Upper lobe of left lung (tissue), 6 donors: ENCODE results near the gene ANKZF1. TPM values are rescaled to one million over a fixed set of nuclear protein-coding genes. Genes with fewer than 3 reads are reported as not detected.

Experiments
- ATAC-seq, 2 donors: fragments of 200-7000 bp; cut with Tn5 transposase; one replicate each; pipeline ENCODE4 v1.9.1; 2022; ENCODE audit warnings: mild to moderate bottlenecking in 2 of 2, moderate library complexity in 2 of 2; ENCODE audit not compliant: low FRiP score in 2 of 2
- DNase-seq, 2 donors: peaks; one replicate each; pipeline ENCODE4 v3.0.0-alpha.2; 2019 to 2020
- H3K27ac ChIP-seq, 4 donors: fragments of 200-600 bp; sonication (generic); one replicate each; pipeline ENCODE4 v1.5.1; 2016 to 2019
- H3K27me3 ChIP-seq, 4 donors: fragments of 200-600 bp; sonication (generic); one replicate each; pipeline ENCODE4 v1.5.1; 2017 to 2019
- H3K36me3 ChIP-seq, 4 donors: fragments of 200-600 bp; sonication (generic); one replicate each; pipeline ENCODE4 v1.5.1; 2016 to 2019
- H3K4me1 ChIP-seq, 4 donors: fragments of 200-600 bp; sonication (generic); one replicate each; pipeline ENCODE4 v1.5.1; 2018 to 2019
- H3K4me3 ChIP-seq, 4 donors: fragments of 200-600 bp; sonication (generic); one replicate each; pipeline ENCODE4 v1.5.1; 2017 to 2019; ENCODE audit warnings: mild to moderate bottlenecking in 2 of 4, moderate library complexity in 1 of 4
- H3K9me3 ChIP-seq, 4 donors: fragments of 200-600 bp; sonication (generic); one replicate each; pipeline ENCODE4 v1.5.1; 2018 to 2019
- EP300 ChIP-seq, 4 donors: sonication (generic); formaldehyde crosslinking; IDR thresholded peaks; one replicate each; pipeline ENCODE4 v1.5.1; 2017; ENCODE audit warnings: antibody characterized with exemption in 4 of 4, control low read depth in 2 of 4
- POLR2A ChIP-seq, 4 donors: fragments of 450-650 bp; IDR thresholded peaks; one replicate each; pipeline ENCODE4 v1.5.1; 2016 to 2017; ENCODE audit warnings: antibody characterized with exemption in 4 of 4, mild to moderate bottlenecking in 2 of 4
- POLR2AphosphoS5 ChIP-seq, 2 donors: sonication (generic); formaldehyde crosslinking; IDR thresholded peaks; one replicate each; pipeline ENCODE4 v1.5.1; 2017; ENCODE audit warnings: antibody characterized with exemption in 2 of 2
- WGBS, 2 donors: methylation state at CpG; one replicate each; pipeline ENCODE4 v1.1.5; 2017 to 2018; 5-methylcytosine and 5-hydroxymethylcytosine counted together
- total RNA-seq, 6 donors: library from RNA; depleted of rRNA in 4 of 6; stranded (reverse); fragments of >200 nt in 4 of 6; gene quantifications; one replicate each; pipeline versions ENCODE4 v1.1.0 to v1.2.1, GENCODE V29; 2016 to 2021
- TF ChIP-seq, protein P1 (sequence below), 6 experiments: fragments of 450-650 bp in 4 of 6; fragments of 200-600 bp in 2 of 6; sonication (generic) in 2 of 6; IDR thresholded peaks; one replicate each; pipeline ENCODE4 v1.5.1; 2016 to 2019; ENCODE audit warnings: antibody characterized with exemption in 6 of 6
- donor health status: DM: no; HTN: no; CAD: no; lungs with moderate emphysema.
- donor health status: DM: no; HTN: yes; CAD: no; lungs with severe emphysema.

ANKZF1 gene
- total RNA-seq, 6 donors from 2014 or later = 26.0 to 339 (median 67.2) TPM

GRCh38 chr2:219218217-219218731 lies 11.3 kb upstream of the ANKZF1 start:
- DNase-seq (peak; percentile 68 to 90), ATAC-seq (peak; percentile 72 to 75)
- H3K27me3 ChIP-seq = no peaks in the 10 kb centered on the region
- H3K36me3 ChIP-seq = peaks cover 30 to 57% (median 45%) of the 10 kb centered on the region in 4 donors
- peaks cover 20 to 35% (median 29%) of the 10 kb centered on the region in 4 donors for H3K4me1 ChIP-seq
- peak overlapping the region; percentile 82 to 92 (median 90) for H3K27ac ChIP-seq
- 0% methylated on average over 26 of the region's 37 CpGs; no CpG with 5 or more reads in 1 of the 2 donors for WGBS, 2 donors
- no peaks in the 10 kb centered on the region for H3K9me3 ChIP-seq
- TF ChIP-seq EP300 (IDR thresholded peaks at IDR 0.05) (no peak), POLR2A (IDR thresholded peaks at IDR 0.05) (peak in 1 of 4 donors; percentile 6), POLR2AphosphoS5 (IDR thresholded peaks at IDR 0.05) (no peak)
- TF ChIP-seq, protein P1, sequence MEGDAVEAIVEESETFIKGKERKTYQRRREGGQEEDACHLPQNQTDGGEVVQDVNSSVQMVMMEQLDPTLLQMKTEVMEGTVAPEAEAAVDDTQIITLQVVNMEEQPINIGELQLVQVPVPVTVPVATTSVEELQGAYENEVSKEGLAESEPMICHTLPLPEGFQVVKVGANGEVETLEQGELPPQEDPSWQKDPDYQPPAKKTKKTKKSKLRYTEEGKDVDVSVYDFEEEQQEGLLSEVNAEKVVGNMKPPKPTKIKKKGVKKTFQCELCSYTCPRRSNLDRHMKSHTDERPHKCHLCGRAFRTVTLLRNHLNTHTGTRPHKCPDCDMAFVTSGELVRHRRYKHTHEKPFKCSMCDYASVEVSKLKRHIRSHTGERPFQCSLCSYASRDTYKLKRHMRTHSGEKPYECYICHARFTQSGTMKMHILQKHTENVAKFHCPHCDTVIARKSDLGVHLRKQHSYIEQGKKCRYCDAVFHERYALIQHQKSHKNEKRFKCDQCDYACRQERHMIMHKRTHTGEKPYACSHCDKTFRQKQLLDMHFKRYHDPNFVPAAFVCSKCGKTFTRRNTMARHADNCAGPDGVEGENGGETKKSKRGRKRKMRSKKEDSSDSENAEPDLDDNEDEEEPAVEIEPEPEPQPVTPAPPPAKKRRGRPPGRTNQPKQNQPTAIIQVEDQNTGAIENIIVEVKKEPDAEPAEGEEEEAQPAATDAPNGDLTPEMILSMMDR (IDR thresholded peaks at IDR 0.05) = peak in 1 of 6 experiments; percentile 20
- peak overlapping the region; percentile 28 to 74 (median 61) for H3K4me3 ChIP-seq

DNA sequence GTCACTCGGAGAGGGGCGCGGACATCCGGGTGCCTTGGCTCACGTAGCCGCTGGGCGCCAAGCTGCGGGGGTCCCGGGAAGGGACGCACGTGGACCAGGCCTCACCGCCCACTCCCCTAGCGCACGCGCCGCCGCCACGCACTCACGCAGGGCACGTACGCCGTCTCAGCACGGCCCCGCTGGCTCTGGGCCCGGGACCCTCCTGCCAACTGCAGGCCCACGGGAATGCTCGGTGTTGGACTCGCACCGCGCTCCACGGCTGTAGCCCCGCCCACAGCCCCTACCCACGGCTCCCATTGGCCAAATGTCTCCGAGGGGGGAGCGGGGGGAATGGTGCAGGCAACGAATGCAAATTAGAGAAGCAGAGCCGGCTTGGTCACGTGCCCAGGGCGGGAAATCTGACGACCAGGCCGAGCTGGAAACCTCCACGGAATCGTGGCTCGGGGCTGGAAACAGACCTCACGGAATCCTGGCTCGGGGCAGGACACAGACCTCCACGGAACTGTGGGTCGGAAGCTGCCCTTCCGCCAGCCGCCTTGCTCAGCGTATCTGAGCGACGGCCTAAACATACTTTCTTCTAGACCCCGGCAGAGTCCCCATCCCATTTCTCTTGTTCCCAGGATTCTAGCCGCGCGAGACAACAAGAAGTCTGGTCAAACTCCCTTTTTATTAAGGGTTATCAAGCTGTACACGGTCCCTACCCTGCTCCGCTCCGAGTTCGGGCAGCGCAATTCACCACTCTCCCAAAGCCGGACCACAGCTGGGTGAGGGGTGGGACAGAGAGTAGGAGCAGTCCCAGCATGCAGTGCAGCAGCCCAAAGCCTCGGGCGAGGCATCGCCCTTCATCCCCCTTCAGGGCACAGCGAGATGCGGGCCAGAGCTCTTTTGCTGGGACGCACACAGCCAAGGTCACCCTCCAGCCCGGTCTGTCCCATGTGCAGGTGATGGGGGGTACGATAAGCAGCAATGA lies 10.6 kb upstream of the ANKZF1 start, which contains the start of gene ABCB6:
ABCB6 (minus strand) TSS at position 227 of the 970 bp plus-strand sequence. CDS start 285 bp downstream, outside the sequence.
- peak; percentile 97 for DNase-seq
- Histone ChIP-seq H3K27ac (peak within 1 kb of the TSS; percentile 82 to 92 (median 90)), H3K4me1 (peaks cover 20 to 35% (median 29%) of the 10 kb centered on the region in 4 donors), H3K4me3 (peak within 1 kb of the TSS; percentile 28 to 74 (median 61)), H3K9me3 (no peaks in the 10 kb centered on the region), H3K36me3 (peaks cover 35 to 58% (median 48%) of the 10 kb centered on the region in 4 donors), H3K27me3 (no peaks in the 10 kb centered on the region)
- TF ChIP-seq POLR2AphosphoS5 (IDR thresholded peaks at IDR 0.05) (peak in 1 of 2 donors; percentile 80), EP300 (IDR thresholded peaks at IDR 0.05) (no peak), POLR2A (IDR thresholded peaks at IDR 0.05) (peak in 2 of 4 donors; percentile 58 to 80)
- TF ChIP-seq, protein P1 (IDR thresholded peaks at IDR 0.05) = peak in 2 of 6 experiments; percentile 5 to 18
- 20 to 22% methylated on average over 18 to 44 of the region's 71 CpGs for WGBS, 2 donors
- ATAC-seq = peak; percentile 93 to 95

- Histone ChIP-seq H3K9me3 (no peaks in the 10 kb centered on the region), H3K4me3 (no peak overlapping the region), H3K27ac (peak overlapping the region in 1 of 4 donors; percentile 91), H3K36me3 (peaks cover 45 to 60% (median 54%) of the 10 kb centered on the region in 4 donors), H3K27me3 (no peaks in the 10 kb centered on the region), H3K4me1 (peaks cover 20 to 35% (median 29%) of the 10 kb centered on the region in 4 donors)
- DNase-seq (peak in 1 of 2 donors; percentile 55), ATAC-seq (no peak)
- TF ChIP-seq EP300 (IDR thresholded peaks at IDR 0.05) (no peak), POLR2AphosphoS5 (IDR thresholded peaks at IDR 0.05) (no peak), POLR2A (IDR thresholded peaks at IDR 0.05) (no peak)
- TF ChIP-seq, protein P1 (IDR thresholded peaks at IDR 0.05) = no peak
- 90 to 93% methylated on average over 16 of the region's 18 CpGs for WGBS, 2 donors
Observed at GRCh38 chr2:219219784-219220532, 9.6 kb upstream of the ANKZF1 start.

DNA sequence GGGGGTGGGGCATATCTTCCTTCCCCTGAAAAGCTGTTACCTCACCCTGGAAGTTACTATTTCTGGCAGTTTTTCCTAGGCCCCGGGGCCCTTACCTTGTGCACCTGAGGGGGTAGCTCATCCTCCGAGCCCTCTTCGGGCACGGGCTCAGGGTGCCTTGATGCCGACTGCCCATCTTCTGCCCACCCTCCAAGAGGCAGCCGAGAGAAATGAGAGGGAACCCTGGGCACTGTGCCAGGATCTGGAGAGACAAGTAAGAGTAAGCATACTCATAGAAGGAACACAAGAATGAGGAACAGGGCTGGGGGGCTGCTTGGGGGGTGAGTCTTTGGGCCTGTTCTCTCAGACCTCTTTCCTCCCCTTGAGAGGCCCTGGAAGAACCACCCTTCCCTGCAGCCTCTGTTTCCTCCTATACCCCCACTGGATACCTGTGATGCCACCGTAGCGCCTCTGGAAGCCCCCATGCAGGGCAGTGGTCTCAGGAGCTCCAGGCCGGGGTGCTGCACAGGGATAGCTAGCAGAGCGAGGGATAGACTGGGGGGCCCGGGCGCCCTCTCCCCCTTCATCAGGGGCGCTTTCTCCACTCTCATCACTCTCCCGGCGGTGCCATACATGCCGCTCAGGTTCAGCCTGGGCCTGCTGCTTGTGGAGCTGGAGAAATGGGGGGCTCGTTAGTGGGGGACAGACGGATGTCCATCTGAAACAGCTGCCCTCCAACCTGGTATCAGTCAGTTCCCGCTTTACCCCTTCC lies 8.8 kb upstream of the ANKZF1 start:
- no peaks in the 10 kb centered on the region for H3K27me3 ChIP-seq
- ATAC-seq = no peak
- no peak overlapping the region for H3K4me3 ChIP-seq
- no peak overlapping the region for H3K27ac ChIP-seq
- TF ChIP-seq POLR2A (IDR thresholded peaks at IDR 0.05) (no peak), POLR2AphosphoS5 (IDR thresholded peaks at IDR 0.05) (no peak), EP300 (IDR thresholded peaks at IDR 0.05) (no peak)
- TF ChIP-seq, protein P1 (IDR thresholded peaks at IDR 0.05) = no peak
- H3K9me3 ChIP-seq = no peaks in the 10 kb centered on the region
- peaks cover 46 to 65% (median 60%) of the 10 kb centered on the region in 4 donors for H3K36me3 ChIP-seq
- WGBS, 2 donors = 83 to 92% methylated on average over 16 to 19 of the region's 19 CpGs
- H3K4me1 ChIP-seq = peaks cover 20 to 38% (median 29%) of the 10 kb centered on the region in 4 donors
- peak in 1 of 2 donors; percentile 57 for DNase-seq
